Omental fat pad (tissue), 4 donors: ENCODE results near the gene FLAD1. TPM values are rescaled to one million over a fixed set of nuclear protein-coding genes. Genes with fewer than 3 reads are reported as not detected.

Experiments
- ATAC-seq: fragments of 150-250 bp; one replicate; pipeline ENCODE4 v1.9.1; 2016; ENCODE audit warnings: mild to moderate bottlenecking, moderate library complexity; ENCODE audit not compliant: low FRiP score
- DNase-seq: peaks from one replicate; pipeline ENCODE4 v3.0.0-alpha.2; 2019; ENCODE audit warnings: low spot score
- CTCF ChIP-seq, 3 donors: fragments of 450-650 bp; IDR thresholded peaks; one replicate each; pipeline ENCODE4 v1.5.1; 2016 to 2017; ENCODE audit warnings: antibody characterized with exemption in 3 of 3, mild to moderate bottlenecking in 3 of 3, moderate library complexity in 2 of 3
- total RNA-seq, 4 donors: library from RNA; depleted of rRNA; stranded (reverse); fragments of >200 nt; gene quantifications; one replicate each; pipeline ENCODE4 v1.1.0, GENCODE V29; 2016

The FLAD1 gene
- total RNA-seq, 4 donors from 2014 or later, result 26.8 to 43.8 (median 30.9) TPM

DNA sequence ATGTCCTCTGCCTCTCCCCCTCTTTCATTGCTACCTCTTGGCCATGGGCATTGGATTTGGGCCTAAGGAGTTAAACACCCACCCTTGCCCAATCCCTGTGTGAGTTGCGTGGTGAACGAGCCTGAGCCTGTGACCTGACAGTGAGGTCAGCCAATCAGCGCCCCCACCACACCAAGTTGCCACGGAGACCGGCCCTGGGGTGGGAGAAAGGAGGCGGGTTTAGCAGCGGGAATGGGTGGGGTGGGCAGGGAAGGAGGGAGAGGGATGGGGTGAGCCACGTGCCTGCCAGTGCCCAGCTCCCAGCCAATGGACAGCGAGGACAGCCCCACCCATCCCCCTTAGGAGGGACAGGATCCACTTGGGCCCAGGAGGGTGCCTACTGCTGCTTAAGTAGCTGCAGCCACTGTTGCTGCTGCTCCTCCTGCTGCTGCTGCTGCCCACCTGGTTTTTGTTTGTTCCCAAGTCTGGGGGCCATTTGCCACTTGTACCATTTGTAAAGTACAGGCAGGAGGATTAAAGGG, 28.9 kb downstream of the FLAD1 start:
- TF ChIP-seq CTCF (IDR thresholded peaks at IDR 0.05), result no peak
- peak; percentile 63 for DNase-seq
- peak; percentile 74 for ATAC-seq

GRCh38 chr1:155012776-155013602, 29.8 kb downstream of the FLAD1 start:
- ATAC-seq, result no peak
- no peak for DNase-seq
- TF ChIP-seq CTCF (IDR thresholded peaks at IDR 0.05), result no peak

- DNase-seq, result no peak
- no peak for ATAC-seq
- no peak for TF ChIP-seq CTCF (IDR thresholded peaks at IDR 0.05)
These were observed 30.5 kb downstream of the FLAD1 start for GRCh38 chr1:155013632-155014031.

- DNase-seq, result no peak
- no peak for TF ChIP-seq CTCF (IDR thresholded peaks at IDR 0.05)
- no peak for ATAC-seq
These were observed 31.8 kb downstream of the FLAD1 start for GRCh38 chr1:155014709-155015508.

DNA sequence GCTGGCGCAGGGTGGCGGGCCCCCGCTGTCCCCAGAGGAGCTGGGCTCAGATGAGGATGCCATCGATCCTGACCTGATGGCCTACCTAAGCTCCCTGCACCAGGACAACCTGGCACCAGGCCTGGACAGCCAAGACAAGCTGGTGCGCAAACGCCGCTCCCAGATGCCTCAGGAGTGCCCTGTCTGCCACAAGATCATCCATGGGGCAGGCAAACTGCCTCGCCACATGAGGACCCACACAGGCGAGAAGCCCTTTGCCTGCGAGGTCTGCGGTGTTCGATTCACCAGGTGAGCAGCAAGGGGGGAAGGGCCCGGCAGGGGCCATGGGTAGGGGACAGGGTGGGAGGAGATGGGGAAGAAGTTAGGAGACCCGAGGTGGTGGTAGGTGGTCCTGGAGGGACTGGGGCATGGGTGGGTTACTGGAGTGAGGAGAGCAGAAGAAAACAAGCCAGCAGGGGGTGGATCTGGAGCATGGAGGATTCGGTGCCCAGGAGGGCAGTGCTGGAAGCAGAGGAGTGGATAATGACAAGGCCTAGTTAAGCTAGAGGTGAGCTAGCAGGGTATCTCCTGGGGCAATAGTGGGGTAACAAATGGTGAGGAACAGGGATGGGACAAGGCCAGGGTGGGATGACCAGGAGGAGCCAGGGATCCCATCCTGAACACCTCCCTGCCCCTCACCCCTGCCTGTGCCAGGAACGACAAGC, 32.5 kb downstream of the FLAD1 start:
- TF ChIP-seq CTCF (IDR thresholded peaks at IDR 0.05), result no peak
- DNase-seq (no peak), ATAC-seq (no peak)

GRCh38 chr1:155016231-155016831, 33.2 kb downstream of the FLAD1 start:
- DNase-seq, result no peak
- ATAC-seq, result no peak
- TF ChIP-seq CTCF (IDR thresholded peaks at IDR 0.05), result no peak
